ENCODE data around the gene KIDINS220. TPM values are rescaled to one million over a fixed set of nuclear protein-coding genes. Genes with fewer than 3 reads are reported as not detected.
"Not testable (repeated sequence)": the region's sequence is repeated elsewhere in the genome, so short reads cannot be mapped to it uniquely, and the experiment has no call there.

KIDINS220 gene
- total and polyA plus RNA-seq, 2 experiments from 2014 or later, result 24.2 to 77.5 TPM

- WGBS (ENCODE audit: low lambda C conversion rate, missing lambda C conversion rate), result 97% methylated on average over 2 of the region's 2 CpGs
- no peak for DNase-seq (ENCODE audit: low spot score)
Observed at GRCh38 chr2:8737571-8738175, 99.7 kb downstream of the KIDINS220 start.

GRCh38 chr2:8732601-8733000 lies 104.8 kb downstream of the KIDINS220 start:
- Histone ChIP-seq H3K9me2 (replicated peaks; ENCODE audit: insufficient read depth) (no peaks in the 10 kb centered on the region), H4K20me1 (ENCODE audit: insufficient read depth, poor library complexity, severe bottlenecking) (no peaks in the 10 kb centered on the region), H3K27me3 (no peaks in the 10 kb centered on the region), H3K9me3 (ENCODE audit: low read depth) (no peaks in the 10 kb centered on the region), H3K4me3 (no peak overlapping the region), H3K79me2 (no peaks in the 10 kb centered on the region), H3K36me3 (replicated peaks; ENCODE audit: insufficient read depth, low read depth) (no peaks in the 10 kb centered on the region), H2AFZ (no peak overlapping the region), H3K4me2 (no peak overlapping the region), H3K4me1 (ENCODE audit: insufficient read depth) (no peaks in the 10 kb centered on the region), H3K27ac (no peak overlapping the region)
- no peak for DNase-seq (ENCODE audit: low spot score)
- TF ChIP-seq EZH2 (IDR thresholded peaks at IDR 0.05; ENCODE audit: borderline replicate concordance), result no peak
- TF ChIP-seq CTCF (IDR thresholded peaks at IDR 0.05; ENCODE audit: poor library complexity), result no peak
- no peak for TF ChIP-seq EZH2phosphoT487 (IDR thresholded peaks at IDR 0.05; ENCODE audit: low read depth, severe bottlenecking, unreplicated experiment)
- 98% methylated on average over 10 of the region's 10 CpGs for WGBS (ENCODE audit: low lambda C conversion rate, missing lambda C conversion rate)

More at GRCh38 chr2:8737571-8738175, 99.7 kb downstream of the KIDINS220 start:
- Histone ChIP-seq H3K9me3 (ENCODE audit: low read depth) (no peaks in the 10 kb centered on the region), H3K9me2 (replicated peaks; ENCODE audit: insufficient read depth) (no peaks in the 10 kb centered on the region), H2AFZ (no peak overlapping the region), H3K36me3 (replicated peaks; ENCODE audit: insufficient read depth, low read depth) (no peaks in the 10 kb centered on the region), H3K4me2 (no peak overlapping the region), H3K4me1 (ENCODE audit: insufficient read depth) (no peaks in the 10 kb centered on the region), H3K27me3 (no peaks in the 10 kb centered on the region), H3K4me3 (no peak overlapping the region), H3K27ac (no peak overlapping the region), H4K20me1 (ENCODE audit: insufficient read depth, poor library complexity, severe bottlenecking) (no peaks in the 10 kb centered on the region), H3K79me2 (no peaks in the 10 kb centered on the region)
- no peak for TF ChIP-seq CTCF (IDR thresholded peaks at IDR 0.05; ENCODE audit: poor library complexity)
- no peak for TF ChIP-seq EZH2 (IDR thresholded peaks at IDR 0.05; ENCODE audit: borderline replicate concordance)
- no peak for TF ChIP-seq EZH2phosphoT487 (IDR thresholded peaks at IDR 0.05; ENCODE audit: low read depth, severe bottlenecking, unreplicated experiment)

- Histone ChIP-seq H3K4me1 (ENCODE audit: insufficient read depth) (no peaks in the 10 kb centered on the region), H3K9me3 (ENCODE audit: low read depth) (no peaks in the 10 kb centered on the region), H3K27ac (peak overlapping the region; percentile 74), H3K4me3 (no peak overlapping the region), H3K27me3 (no peaks in the 10 kb centered on the region), H3K36me3 (replicated peaks; ENCODE audit: insufficient read depth, low read depth) (no peaks in the 10 kb centered on the region), H3K4me2 (no peak overlapping the region), H2AFZ (no peak overlapping the region), H3K79me2 (no peaks in the 10 kb centered on the region), H3K9me2 (replicated peaks; ENCODE audit: insufficient read depth) (no peaks in the 10 kb centered on the region), H4K20me1 (ENCODE audit: insufficient read depth, poor library complexity, severe bottlenecking) (no peaks in the 10 kb centered on the region)
- peak; percentile 36 for DNase-seq (ENCODE audit: low spot score)
- TF ChIP-seq CTCF (IDR thresholded peaks at IDR 0.05; ENCODE audit: poor library complexity) (no peak), EZH2phosphoT487 (IDR thresholded peaks at IDR 0.05; ENCODE audit: low read depth, severe bottlenecking, unreplicated experiment) (no peak), EZH2 (IDR thresholded peaks at IDR 0.05; ENCODE audit: borderline replicate concordance) (no peak)
- 83% methylated on average over 9 of the region's 9 CpGs for WGBS (ENCODE audit: low lambda C conversion rate, missing lambda C conversion rate)
Observed at GRCh38 chr2:8729939-8730338, 107.5 kb downstream of the KIDINS220 start.

- H2AFZ ChIP-seq; H3K27me3 ChIP-seq; H3K4me3 ChIP-seq; H3K9me3 ChIP-seq (ENCODE audit: low read depth); H3K4me1 ChIP-seq (ENCODE audit: insufficient read depth); H3K79me2 ChIP-seq; H4K20me1 ChIP-seq (ENCODE audit: insufficient read depth, poor library complexity, severe bottlenecking); DNase-seq (ENCODE audit: low spot score); H3K36me3 ChIP-seq (replicated peaks; ENCODE audit: insufficient read depth, low read depth); H3K9me2 ChIP-seq (replicated peaks; ENCODE audit: insufficient read depth); H3K27ac ChIP-seq; H3K4me2 ChIP-seq: not testable (repeated sequence)
- 90% methylated on average over 5 of the region's 5 CpGs for WGBS (ENCODE audit: low lambda C conversion rate, missing lambda C conversion rate)
Observed at GRCh38 chr2:8729101-8729500, 108.3 kb downstream of the KIDINS220 start.
